HEK293 (cell line): ENCODE measurements around the gene TMEM238L.

ENCODE experiments used
- CTCF ChIA-PET: fragments of 350-600 bp; formaldehyde crosslinking; extraction: SDS; loops from one replicate; lab custom pipeline; 2021; ENCODE audit warnings: antibody characterized with exemption; lab: Yijun Ruan, JAX
- POLR2A ChIA-PET: fragments of 300-600 bp; formaldehyde crosslinking; extraction: SDS; loops from one replicate; lab custom pipeline; 2020; ENCODE audit warnings: antibody characterized with exemption, inconsistent platforms; lab: Yijun Ruan, JAX
- H3K27ac ChIP-seq: fragments of 200-500 bp; sonication (Bioruptor generic); 2 replicates; pipeline ENCODE4 v1.5.1; 2014; ENCODE audit warnings: low read depth, low read length, control low read depth, inconsistent platforms; ENCODE audit errors: extremely low read depth
- H3K36me3 ChIP-seq, 2 experiments: fragments of 200-500 bp in 1 of 2; sonication (Bioruptor generic) in 1 of 2; 1 replicate in 1 of 2; 2 replicates in 1 of 2; pipeline ENCODE4 v1.5.1; 2014 to 2017; ENCODE audit warnings: inconsistent platforms in 2 of 2, low read length in 2 of 2; ENCODE audit not compliant: control insufficient read depth in 2 of 2, insufficient read depth in 1 of 2
- H3K4me1 ChIP-seq: fragments of 200-500 bp; sonication (Bioruptor generic); 2 replicates; pipeline ENCODE4 v1.5.1; 2014; ENCODE audit warnings: mild to moderate bottlenecking, low read length, inconsistent platforms; ENCODE audit not compliant: control insufficient read depth, insufficient read depth
- H3K4me3 ChIP-seq: 2 replicates; pipeline ENCODE4 v1.5.1; 2011; ENCODE audit warnings: low read depth, mild to moderate bottlenecking, control low read depth, low read length, moderate library complexity
- H3K9me3 ChIP-seq: fragments of 200-500 bp; sonication (Bioruptor generic); 2 replicates; pipeline ENCODE4 v1.5.1; 2014; ENCODE audit warnings: low read depth, low read length, inconsistent platforms; ENCODE audit not compliant: control insufficient read depth, insufficient read depth
- IKZF3 ChIP-seq: fragments of 450-650 bp; IDR thresholded peaks from 2 replicates; pipeline ENCODE4 v1.5.0; 2018; ENCODE audit warnings: missing biosample characterization, mild to moderate bottlenecking, missing genetic modification characterization, moderate library complexity
- PRDM6 ChIP-seq: fragments of 450-650 bp; formaldehyde crosslinking; IDR thresholded peaks from 2 replicates; pipeline ENCODE4 v1.5.1; 2017; ENCODE audit warnings: missing biosample characterization, missing genetic modification characterization
- SETDB1 ChIP-seq: IDR thresholded peaks from one replicate; pipeline ENCODE4 v1.6.1; 2017; ENCODE audit warnings: mild to moderate bottlenecking, low read length, moderate library complexity, mixed read lengths; ENCODE audit not compliant: insufficient read length
- YY2 ChIP-seq: fragments of 450-650 bp; formaldehyde crosslinking; IDR thresholded peaks from 2 replicates; pipeline ENCODE4 v1.5.1; 2016; ENCODE audit warnings: missing biosample characterization, missing genetic modification characterization
- ZBTB11 ChIP-seq: fragments of 450-650 bp; formaldehyde crosslinking; conservative IDR thresholded peaks from 2 replicates; pipeline ENCODE4 v1.5.1; 2016; ENCODE audit warnings: low read depth, missing biosample characterization, missing genetic modification characterization
- ZNF133 ChIP-seq: fragments of 450-650 bp; formaldehyde crosslinking; IDR thresholded peaks from 2 replicates; pipeline ENCODE4 v1.5.1; 2016; ENCODE audit warnings: missing biosample characterization, missing genetic modification characterization
- ZNF354C ChIP-seq: fragments of 450-650 bp; formaldehyde crosslinking; IDR thresholded peaks from 2 replicates; pipeline ENCODE4 v1.5.1; 2016; ENCODE audit warnings: missing biosample characterization, missing genetic modification characterization, low read depth, borderline replicate concordance
- ZNF391 ChIP-seq: fragments of 450-650 bp; formaldehyde crosslinking; IDR thresholded peaks from 2 replicates; pipeline ENCODE4 v1.5.1; 2016; ENCODE audit warnings: low read depth, missing biosample characterization, missing genetic modification characterization, borderline replicate concordance
- ZNF394 ChIP-seq: fragments of 450-650 bp; formaldehyde crosslinking; IDR thresholded peaks from 2 replicates; pipeline ENCODE4 v1.5.1; 2016; ENCODE audit warnings: missing biosample characterization, missing genetic modification characterization, mild to moderate bottlenecking, moderate library complexity, borderline replicate concordance
- ZNF561 ChIP-seq: fragments of 450-650 bp; IDR thresholded peaks from 2 replicates; pipeline ENCODE4 v1.5.1; 2018; ENCODE audit warnings: missing biosample characterization, missing genetic modification characterization, borderline replicate concordance
- ZNF580 ChIP-seq: fragments of 450-650 bp; formaldehyde crosslinking; IDR thresholded peaks from 2 replicates; pipeline ENCODE4 v1.5.1; 2016; ENCODE audit warnings: missing biosample characterization, missing genetic modification characterization
- ZNF623 ChIP-seq: fragments of 450-650 bp; formaldehyde crosslinking; IDR thresholded peaks from 2 replicates; pipeline ENCODE4 v1.5.1; 2016; ENCODE audit warnings: missing biosample characterization, missing genetic modification characterization
- ZNF624 ChIP-seq: fragments of 450-650 bp; formaldehyde crosslinking; IDR thresholded peaks from 2 replicates; pipeline ENCODE4 v1.5.1; 2017; ENCODE audit warnings: missing biosample characterization, missing genetic modification characterization
- ZNF654 ChIP-seq: fragments of 450-650 bp; formaldehyde crosslinking; IDR thresholded peaks from 2 replicates; pipeline ENCODE4 v1.5.1; 2016; ENCODE audit warnings: low read depth, missing biosample characterization, missing genetic modification characterization
- TF ChIP-seq, protein P1 (sequence below): fragments of 450-650 bp; formaldehyde crosslinking; IDR thresholded peaks from 2 replicates; pipeline ENCODE4 v1.5.1; 2016; ENCODE audit warnings: missing biosample characterization, missing genetic modification characterization
- TF ChIP-seq, protein P2 (sequence below): fragments of 450-650 bp; formaldehyde crosslinking; IDR thresholded peaks from 2 replicates; pipeline ENCODE4 v1.5.1; 2016; ENCODE audit warnings: missing biosample characterization, missing genetic modification characterization
- TF ChIP-seq, protein P3 (sequence below): fragments of 450-650 bp; formaldehyde crosslinking; IDR thresholded peaks from 2 replicates; pipeline ENCODE4 v1.5.1; 2016; ENCODE audit warnings: missing biosample characterization, missing genetic modification characterization
- TF ChIP-seq, protein P4 (sequence below): fragments of 450-650 bp; formaldehyde crosslinking; IDR thresholded peaks from 2 replicates; pipeline ENCODE4; 2016; ENCODE audit warnings: missing biosample characterization, missing genetic modification characterization

Gene TMEM238L

DNA sequence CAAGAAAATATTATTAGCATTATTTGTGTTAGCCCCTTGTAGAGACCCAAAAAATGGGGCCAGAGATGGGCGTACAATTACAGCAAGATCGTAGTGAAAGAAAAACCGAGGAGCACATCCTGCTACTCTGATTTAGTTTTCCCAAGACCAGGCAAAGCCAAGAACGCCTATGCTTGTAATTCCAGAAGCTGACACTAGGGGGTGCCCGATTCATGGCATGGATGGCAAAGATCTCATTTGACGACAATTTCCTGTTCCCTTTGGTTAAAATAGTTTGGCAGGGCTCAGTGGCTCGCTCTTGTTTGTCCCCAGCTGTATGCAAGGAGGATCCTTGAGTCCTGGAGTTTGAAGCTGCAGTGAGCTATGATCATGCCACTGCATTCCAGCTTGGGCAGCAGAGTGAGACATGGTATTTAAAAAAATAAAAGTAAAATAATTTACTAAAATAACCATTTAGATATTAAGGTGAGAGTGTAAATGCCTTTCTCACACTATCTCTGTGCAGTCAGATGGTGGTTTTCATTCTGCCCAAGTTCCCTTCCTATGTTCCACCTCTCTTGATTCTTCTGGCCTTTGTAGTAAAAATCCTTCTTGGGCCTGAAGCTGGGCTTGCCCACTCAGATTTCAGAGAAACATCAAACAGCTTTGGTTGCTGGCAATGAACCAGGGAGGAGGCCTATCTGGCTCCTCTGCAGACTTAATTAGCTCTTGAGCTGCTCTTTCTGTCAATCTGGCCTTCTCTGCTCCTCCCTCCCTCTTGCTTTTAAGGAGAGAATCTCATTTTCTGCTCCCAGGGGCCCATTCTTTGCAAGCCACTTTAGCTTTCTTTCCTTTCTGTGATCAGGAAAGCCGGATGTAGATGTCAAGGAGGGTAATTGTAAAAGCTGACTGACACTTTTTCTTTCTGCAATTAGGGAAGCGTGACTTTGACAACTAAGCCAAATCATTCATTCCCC, 31.2 kb downstream of the TMEM238L start:
- ChIA-PET POLR2A (no interaction called here), CTCF (interaction anchor here (0.6 to 2.9 kb wide), 19 partner anchors 9 to 1234 kb away, joined by 3 to 21 read pairs (median 4); no protein-coding TSS in a partner anchor)
- Histone ChIP-seq H3K4me3 (no peak overlapping the region), H3K36me3 (no peaks in the 10 kb centered on the region), H3K4me1 (no peaks in the 10 kb centered on the region), H3K9me3 (no peaks in the 10 kb centered on the region), H3K27ac (no peak overlapping the region)
- TF ChIP-seq, protein P1, sequence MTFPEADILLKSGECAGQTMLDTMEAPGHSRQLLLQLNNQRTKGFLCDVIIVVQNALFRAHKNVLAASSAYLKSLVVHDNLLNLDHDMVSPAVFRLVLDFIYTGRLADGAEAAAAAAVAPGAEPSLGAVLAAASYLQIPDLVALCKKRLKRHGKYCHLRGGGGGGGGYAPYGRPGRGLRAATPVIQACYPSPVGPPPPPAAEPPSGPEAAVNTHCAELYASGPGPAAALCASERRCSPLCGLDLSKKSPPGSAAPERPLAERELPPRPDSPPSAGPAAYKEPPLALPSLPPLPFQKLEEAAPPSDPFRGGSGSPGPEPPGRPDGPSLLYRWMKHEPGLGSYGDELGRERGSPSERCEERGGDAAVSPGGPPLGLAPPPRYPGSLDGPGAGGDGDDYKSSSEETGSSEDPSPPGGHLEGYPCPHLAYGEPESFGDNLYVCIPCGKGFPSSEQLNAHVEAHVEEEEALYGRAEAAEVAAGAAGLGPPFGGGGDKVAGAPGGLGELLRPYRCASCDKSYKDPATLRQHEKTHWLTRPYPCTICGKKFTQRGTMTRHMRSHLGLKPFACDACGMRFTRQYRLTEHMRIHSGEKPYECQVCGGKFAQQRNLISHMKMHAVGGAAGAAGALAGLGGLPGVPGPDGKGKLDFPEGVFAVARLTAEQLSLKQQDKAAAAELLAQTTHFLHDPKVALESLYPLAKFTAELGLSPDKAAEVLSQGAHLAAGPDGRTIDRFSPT (tag by site-specific recombination), result no peak
- TF ChIP-seq, protein P2, sequence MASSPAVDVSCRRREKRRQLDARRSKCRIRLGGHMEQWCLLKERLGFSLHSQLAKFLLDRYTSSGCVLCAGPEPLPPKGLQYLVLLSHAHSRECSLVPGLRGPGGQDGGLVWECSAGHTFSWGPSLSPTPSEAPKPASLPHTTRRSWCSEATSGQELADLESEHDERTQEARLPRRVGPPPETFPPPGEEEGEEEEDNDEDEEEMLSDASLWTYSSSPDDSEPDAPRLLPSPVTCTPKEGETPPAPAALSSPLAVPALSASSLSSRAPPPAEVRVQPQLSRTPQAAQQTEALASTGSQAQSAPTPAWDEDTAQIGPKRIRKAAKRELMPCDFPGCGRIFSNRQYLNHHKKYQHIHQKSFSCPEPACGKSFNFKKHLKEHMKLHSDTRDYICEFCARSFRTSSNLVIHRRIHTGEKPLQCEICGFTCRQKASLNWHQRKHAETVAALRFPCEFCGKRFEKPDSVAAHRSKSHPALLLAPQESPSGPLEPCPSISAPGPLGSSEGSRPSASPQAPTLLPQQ, result no peak
- TF ChIP-seq, protein P3, sequence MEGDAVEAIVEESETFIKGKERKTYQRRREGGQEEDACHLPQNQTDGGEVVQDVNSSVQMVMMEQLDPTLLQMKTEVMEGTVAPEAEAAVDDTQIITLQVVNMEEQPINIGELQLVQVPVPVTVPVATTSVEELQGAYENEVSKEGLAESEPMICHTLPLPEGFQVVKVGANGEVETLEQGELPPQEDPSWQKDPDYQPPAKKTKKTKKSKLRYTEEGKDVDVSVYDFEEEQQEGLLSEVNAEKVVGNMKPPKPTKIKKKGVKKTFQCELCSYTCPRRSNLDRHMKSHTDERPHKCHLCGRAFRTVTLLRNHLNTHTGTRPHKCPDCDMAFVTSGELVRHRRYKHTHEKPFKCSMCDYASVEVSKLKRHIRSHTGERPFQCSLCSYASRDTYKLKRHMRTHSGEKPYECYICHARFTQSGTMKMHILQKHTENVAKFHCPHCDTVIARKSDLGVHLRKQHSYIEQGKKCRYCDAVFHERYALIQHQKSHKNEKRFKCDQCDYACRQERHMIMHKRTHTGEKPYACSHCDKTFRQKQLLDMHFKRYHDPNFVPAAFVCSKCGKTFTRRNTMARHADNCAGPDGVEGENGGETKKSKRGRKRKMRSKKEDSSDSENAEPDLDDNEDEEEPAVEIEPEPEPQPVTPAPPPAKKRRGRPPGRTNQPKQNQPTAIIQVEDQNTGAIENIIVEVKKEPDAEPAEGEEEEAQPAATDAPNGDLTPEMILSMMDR (tag by site-specific recombination), result peak; percentile 46; the same call in 1 of the 2 replicates
- TF ChIP-seq, protein P4, sequence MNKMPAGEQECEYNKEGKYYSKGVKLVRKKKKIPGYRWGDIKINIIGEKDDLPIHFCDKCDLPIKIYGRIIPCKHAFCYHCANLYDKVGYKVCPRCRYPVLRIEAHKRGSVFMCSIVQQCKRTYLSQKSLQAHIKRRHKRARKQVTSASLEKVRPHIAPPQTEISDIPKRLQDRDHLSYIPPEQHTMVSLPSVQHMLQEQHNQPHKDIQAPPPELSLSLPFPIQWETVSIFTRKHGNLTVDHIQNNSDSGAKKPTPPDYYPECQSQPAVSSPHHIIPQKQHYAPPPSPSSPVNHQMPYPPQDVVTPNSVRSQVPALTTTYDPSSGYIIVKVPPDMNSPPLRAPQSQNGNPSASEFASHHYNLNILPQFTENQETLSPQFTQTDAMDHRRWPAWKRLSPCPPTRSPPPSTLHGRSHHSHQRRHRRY (tag by site-specific recombination), result no peak
- peak; percentile 63 for TF ChIP-seq SETDB1
- TF ChIP-seq ZNF654 (tag by site-specific recombination), result no peak
- TF ChIP-seq ZNF133 (tag by site-specific recombination), result no peak
- no peak for TF ChIP-seq ZNF580
- TF ChIP-seq PRDM6 (tag by site-specific recombination), result no peak

DNA sequence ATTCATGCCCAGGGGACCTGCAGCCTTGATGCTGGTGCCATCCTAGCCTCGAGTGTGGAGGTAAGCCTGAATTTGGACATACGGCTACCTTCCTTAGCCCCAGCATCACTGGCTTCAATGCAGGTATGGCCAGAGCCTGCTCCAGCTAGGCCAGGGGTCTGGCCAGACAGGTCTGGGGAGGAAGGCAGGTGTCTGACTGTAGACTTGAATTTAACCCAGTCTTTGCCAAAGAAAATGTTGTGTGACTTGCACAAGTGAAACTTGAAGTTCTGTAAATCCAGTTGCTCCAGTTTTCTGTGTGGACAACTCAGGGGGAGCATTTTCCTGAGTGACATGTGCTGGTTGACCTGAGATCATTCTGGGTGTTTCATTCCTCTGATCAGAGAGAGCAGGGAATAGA, 32.8 kb downstream of the TMEM238L start:
- Histone ChIP-seq H3K27ac (no peak overlapping the region), H3K4me3 (no peak overlapping the region), H3K4me1 (no peaks in the 10 kb centered on the region), H3K36me3 (no peaks in the 10 kb centered on the region), H3K9me3 (no peaks in the 10 kb centered on the region; the same call in 1 of the 2 replicates)
- POLR2A ChIA-PET, result no interaction called here
- CTCF ChIA-PET, result interaction anchor here (2.9 kb wide), 1 partner anchor 74 kb away, joined by 21 read pairs; no protein-coding TSS in a partner anchor
- TF ChIP-seq ZNF561 (tag by site-specific recombination), result no peak
- no peak for TF ChIP-seq IKZF3 (tag by site-specific recombination)
- TF ChIP-seq ZNF394 (tag by site-specific recombination), result no peak
- no peak for TF ChIP-seq ZNF624
- TF ChIP-seq ZNF654 (tag by site-specific recombination), result no peak
- TF ChIP-seq ZNF391, result no peak
- no peak for TF ChIP-seq YY2 (tag by site-specific recombination)
- no peak for TF ChIP-seq ZBTB11 (tag by site-specific recombination)
- TF ChIP-seq ZNF354C (tag by site-specific recombination), result no peak
- TF ChIP-seq ZNF623 (tag by site-specific recombination), result no peak
